Sciatic nerve (tissue), 2 donors: Measurements from ENCODE around the gene ZNF337. TPM values are rescaled to one million over a fixed set of nuclear protein-coding genes. Genes with fewer than 3 reads are reported as not detected.
A peak's percentile ranks its signal among the peaks of the same experiment; 100 is the strongest.
"Not testable (repeated sequence)": the region's sequence is repeated elsewhere in the genome, so short reads cannot be mapped to it uniquely, and the experiment has no call there.

ENCODE experiments used
- ATAC-seq: fragments of 200-7000 bp; cut with Tn5 transposase; one replicate; pipeline ENCODE4 v1.9.1; 2020; ENCODE audit warnings: mild to moderate bottlenecking, moderate library complexity
- DNase-seq: peaks from one replicate; pipeline ENCODE4 v3.0.0-alpha.2; 2020; ENCODE audit warnings: low spot score
- intact Hi-C: fragments of 100-400 bp; cut with DNase I; formaldehyde crosslinking; loops from one replicate; pipeline ENCODE4 v1.14.2; 2022
- total RNA-seq: library from RNA; stranded (reverse); fragmentation: NEBNext Ultra II Directional; extraction: Animal tissue kit (Norgen Biotek cat#: 25700); gene quantifications from one replicate; pipeline ENCODE4 v1.2.1, GENCODE V29; 2021
- donor health status: DM: no; HTN: no; CAD: no.
- donor health status: DM: no; HTN: no; CAD: no.

ZNF337 gene
- total RNA-seq, 1 donor from 2014 or later: 22.6 TPM

GRCh38 chr20:25699914-25700313 is 3.3 kb upstream of the ZNF337 start:
- intact Hi-C loops: no loop called here
- ATAC-seq: no peak
- DNase-seq: no peak

- intact Hi-C loops: no loop called here
- no peak for ATAC-seq
- no peak for DNase-seq
Measured at GRCh38 chr20:25697132-25697446, 436 bp upstream of the ZNF337 start.

GRCh38 chr20:25695532-25696370 is 902 bp downstream of the ZNF337 start:
- peak; percentile 25 for ATAC-seq
- intact Hi-C loops: no loop called here
- no peak for DNase-seq

DNA sequence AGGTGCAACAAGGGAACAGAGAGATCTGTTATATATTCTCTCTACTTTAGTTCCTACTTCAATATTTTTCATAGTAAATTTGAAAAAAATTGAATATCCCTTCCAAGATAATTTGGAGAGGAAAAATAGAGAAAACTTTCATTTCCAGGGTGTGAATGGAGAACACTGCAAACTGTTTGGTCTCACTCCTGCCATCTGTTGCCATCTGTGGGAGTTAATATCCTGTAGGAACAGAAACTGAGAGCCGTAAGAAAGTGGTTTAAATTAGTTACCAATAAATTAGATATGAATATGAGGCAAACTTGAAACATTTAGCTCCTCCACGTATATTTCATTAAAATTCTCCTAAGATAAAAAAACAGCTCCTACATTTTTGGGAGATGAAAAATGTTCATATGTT is 4.2 kb downstream of the ZNF337 start:
- intact Hi-C loops: no loop called here
- DNase-seq (no peak), ATAC-seq (no peak)

GRCh38 chr20:25690427-25690826 is 6.2 kb downstream of the ZNF337 start:
- ATAC-seq (no peak), DNase-seq (no peak)
- intact Hi-C loops: no loop called here

DNA sequence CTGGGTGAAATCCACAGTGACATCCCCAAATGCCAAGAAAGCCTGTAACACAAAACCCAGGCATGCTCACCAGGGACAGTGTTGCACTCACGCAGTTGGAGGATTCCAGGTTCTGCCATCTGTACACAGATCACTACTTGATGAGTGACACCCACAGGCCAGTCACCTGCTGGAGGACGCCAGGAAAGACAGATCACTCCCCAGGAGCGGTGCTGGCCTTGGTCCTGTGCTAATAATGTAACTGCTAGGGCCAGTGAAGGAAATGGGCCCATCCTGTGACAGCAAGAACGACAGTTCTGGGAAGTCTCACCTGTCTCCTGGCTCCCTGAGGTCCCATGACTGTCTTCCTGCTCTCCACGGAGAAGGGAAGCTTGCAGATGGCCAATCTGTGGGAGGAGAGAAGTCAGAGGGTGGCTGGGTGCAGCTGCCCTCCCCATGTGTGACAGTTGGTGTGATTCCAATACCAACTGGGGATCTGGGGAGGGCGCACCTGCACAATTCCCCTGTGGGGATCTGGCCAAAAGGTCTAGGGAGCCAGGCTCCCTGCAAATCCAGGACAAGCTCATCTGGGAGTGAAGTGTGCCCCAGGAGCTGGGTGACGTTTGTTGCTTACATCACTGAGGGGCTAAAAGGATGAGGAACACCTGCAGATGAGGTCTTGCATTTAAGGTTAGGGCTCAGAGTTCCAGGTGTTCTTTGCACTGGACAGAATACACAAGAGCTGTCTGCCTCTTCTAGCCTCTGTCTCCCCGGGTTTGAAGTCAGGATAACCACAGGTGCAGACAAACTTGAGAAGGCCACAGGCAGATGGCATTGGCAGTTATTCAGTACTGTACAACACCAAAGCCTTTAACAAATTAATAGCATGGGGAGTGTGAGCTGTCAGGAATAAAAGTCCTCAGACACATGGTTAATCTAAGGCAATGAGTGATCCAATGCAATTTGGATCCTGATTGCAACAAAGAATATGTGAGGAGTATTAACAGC is 10.3 kb downstream of the ZNF337 start:
- no peak for DNase-seq
- ATAC-seq: no peak
- intact Hi-C loops: no loop called here

DNA sequence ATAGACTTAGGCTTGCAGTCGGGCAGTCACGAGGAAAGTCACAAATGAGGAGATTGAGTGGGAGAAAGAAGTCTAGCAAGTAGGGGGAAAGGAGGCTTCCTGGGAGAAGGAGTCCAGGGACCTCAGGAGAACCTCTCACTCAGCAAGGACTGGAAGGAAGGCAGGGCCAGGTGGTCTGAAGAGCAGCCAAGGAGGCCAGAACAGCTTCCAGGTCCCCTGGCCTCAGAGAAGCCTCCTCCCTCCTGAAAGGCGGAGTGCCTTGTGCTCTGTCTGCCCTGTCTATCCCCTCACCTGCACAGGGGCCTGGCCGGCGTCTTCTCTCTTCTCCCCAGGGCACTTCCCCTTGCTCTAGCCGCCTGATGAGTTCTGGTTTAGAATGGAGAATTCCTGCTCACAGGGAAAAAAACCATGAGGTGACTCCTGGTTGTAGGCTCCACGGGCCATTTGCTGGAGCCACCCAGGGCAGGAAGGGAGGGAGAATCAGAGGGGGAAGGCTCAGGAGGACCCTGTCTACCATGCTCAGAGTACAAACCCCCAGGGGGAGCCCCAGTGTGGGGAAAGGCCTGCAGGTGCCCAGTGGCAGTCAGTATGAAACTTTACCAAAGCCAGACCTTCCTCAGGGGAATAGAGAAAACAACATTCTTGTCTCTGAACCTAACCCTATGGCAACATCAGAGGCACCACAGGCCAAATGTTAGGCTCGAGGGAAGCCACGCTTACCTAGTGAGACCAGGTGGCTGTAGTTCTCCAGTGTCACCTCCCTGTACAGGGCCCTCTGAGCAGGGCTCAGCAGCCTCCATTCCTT is 11.2 kb downstream of the ZNF337 start:
- ATAC-seq: no peak
- no peak for DNase-seq
- intact Hi-C loops: no loop called here

GRCh38 chr20:25683826-25684225 is 12.8 kb downstream of the ZNF337 start:
- intact Hi-C loops, ATAC-seq, DNase-seq: not testable (repeated sequence)

GRCh38 chr20:25683050-25683449 is 13.6 kb downstream of the ZNF337 start:
- no peak for ATAC-seq
- DNase-seq: no peak
- intact Hi-C loops: no loop called here

DNA sequence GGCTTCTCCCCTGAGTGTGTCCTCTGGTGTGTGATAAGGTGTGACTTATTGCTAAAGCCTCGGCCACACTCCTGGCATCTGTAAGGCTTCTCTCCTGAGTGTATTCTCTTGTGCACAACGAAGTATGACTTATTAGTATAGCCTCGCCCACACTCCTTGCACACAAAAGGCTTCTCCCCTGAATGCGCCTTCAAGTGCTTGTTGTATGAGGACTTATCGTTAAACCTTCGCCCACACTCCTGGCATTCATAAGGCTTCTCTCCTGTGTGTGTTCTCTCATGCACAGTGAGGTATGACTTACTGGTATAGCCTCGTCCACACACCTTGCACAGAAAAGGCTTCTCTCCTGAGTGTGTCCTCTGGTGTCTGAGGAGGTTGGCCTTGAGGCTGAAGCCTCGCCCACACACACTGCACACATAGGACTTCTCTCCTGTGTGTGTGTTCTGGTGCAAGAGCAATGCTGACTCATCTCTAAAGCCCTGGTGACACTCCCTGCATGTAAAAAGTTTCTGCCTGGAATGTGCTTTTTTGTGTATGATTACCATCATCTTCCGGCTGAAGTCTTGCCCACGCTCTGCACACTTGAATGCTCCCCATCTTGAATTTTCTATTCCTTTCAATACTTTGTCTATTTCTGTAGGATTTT is 20.4 kb downstream of the ZNF337 start:
- DNase-seq (no peak), ATAC-seq (no peak)
- intact Hi-C loops: no loop called here

GRCh38 chr20:25675161-25675560 is 21.5 kb downstream of the ZNF337 start:
- ATAC-seq: peak; percentile 48
- DNase-seq: no peak
- intact Hi-C loops: no loop called here

DNA sequence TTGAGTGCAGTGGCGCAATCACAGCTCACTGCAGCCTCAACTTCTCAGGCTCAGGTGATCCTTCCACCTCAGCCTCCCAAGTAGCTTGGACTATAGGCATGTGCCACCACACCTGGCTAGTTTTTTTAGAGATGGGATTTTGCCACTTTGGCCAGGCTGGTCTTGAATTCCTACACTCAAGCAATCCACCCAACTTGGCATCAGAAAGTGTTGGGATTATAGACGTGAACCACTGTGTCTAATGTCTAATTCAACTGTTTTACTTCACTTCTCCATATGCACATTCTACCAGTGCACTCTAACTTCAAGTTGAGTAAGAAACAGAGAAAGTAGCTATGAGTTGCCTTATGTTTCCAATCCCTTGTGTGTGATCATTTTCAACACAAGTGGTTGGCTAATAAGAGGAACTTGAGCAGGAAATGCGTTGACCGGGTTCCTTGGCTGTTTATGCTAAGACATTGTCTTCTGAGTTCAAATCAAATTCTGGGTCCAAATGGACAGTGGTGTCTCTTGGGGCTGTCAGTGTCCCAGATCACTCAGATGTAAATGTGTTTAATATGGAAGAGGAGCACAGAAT is 23.9 kb downstream of the ZNF337 start:
- no peak for ATAC-seq
- no peak for DNase-seq
- intact Hi-C loops: no loop called here

GRCh38 chr20:25669826-25670422 is 26.7 kb downstream of the ZNF337 start:
- DNase-seq (no peak), ATAC-seq (peak; percentile 41)
- intact Hi-C loops: no loop called here

DNA sequence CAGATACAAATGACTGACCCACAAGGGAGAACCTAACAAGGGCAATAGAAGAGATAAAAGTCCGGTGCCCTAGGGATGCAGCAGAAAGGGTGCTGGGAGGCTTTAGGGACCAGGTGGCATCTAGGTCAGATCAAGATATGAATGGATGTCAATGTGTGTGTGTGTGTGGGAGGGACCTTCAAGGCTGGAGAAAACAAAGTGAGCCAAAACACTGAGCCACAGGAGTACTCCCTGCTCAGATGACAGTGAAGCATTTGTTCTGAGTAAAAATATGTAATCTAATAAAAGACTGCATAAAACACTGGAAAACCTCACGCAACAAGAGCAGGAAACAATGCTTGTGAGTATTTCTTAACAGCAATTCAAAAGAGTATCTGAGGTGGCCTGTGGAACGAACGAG is 28.2 kb downstream of the ZNF337 start:
- intact Hi-C loops: no loop called here
- DNase-seq (no peak), ATAC-seq (no peak)

DNA sequence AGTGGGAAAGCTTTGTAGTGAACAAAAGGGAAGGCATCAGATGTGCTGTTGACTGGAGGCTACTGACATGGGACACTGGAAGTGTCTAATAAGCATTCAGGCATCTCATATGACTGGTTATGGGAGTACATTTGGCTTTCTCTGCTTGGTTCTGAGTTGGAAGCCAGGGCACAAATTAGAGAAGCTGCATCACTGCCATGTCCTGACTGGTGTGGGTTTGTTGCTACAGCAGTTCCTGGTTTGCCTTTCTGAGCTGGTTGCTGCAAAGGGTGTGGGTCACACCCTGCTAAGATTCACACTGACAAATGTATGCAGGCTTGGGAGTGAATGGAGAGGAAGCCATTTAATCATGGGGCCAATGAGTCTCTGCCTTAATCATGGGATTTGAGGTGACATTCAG is 36.7 kb downstream of the ZNF337 start:
- no peak for DNase-seq
- no peak for ATAC-seq
- intact Hi-C loops: no loop called here

DNA sequence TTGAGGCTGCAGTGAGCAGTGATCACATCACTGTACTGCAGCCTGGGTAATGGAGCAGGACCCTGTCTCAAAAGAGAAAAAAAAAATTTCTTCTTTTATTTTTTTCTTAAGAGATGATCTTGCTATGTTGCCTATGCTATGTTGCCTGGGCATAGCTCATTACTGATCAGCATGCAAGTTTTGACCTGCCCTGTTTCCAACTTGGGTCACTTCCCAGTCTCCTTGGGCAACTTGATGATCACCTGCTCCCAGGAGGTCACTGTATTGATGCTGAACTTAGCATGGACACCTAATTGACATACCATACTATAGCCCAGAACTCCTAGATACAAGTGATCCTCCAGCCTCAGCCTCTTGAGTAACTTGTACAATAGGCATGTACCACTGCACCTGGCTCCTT is 42.2 kb downstream of the ZNF337 start:
- DNase-seq (no peak), ATAC-seq (no peak)
- intact Hi-C loops: no loop called here

DNA sequence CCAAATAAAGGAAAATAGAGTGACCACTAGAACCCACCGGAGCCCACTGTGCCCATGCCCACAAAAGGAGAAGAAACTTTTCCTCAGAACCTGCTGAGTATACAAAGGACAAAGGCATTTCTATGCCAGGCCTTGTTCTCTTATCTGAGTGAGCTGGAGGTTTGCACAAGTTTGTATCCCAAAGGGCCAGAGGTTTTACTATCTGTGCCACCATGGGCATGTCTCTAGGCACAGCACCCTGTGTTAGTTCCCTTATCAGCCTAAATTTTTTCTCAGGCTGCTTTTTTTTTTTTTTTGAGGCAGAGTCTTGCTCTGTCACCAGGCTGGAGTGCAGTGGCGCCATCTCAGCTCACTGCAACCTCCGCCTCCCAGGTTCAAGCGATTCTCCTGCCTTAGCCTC is 43.8 kb downstream of the ZNF337 start:
- DNase-seq: not testable (repeated sequence)

DNA sequence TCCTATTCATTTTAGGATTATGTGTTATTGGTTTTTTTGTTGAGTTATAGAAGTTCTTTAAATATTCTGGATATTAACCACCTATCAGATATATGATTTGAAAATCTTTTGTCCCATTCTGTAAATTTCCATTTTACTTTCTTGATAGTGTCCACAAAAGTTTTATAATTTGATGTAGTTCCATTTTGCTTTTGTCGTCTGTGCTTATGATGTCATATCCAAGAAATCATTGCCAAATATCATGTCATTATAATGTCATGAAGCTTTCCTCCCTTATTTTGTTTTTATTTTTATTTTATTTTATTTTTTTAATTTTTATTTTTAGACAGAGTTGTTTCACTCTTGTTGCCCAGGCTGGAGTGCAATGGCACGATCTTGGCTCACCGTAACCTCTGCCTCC is 51.8 kb downstream of the ZNF337 start:
- no peak for ATAC-seq
- intact Hi-C loops: no loop called here

More for the DNA sequence above, 43.8 kb downstream of the ZNF337 start:
- intact Hi-C loops, ATAC-seq: not testable (repeated sequence)

More for the DNA sequence above, 51.8 kb downstream of the ZNF337 start:
- DNase-seq: no peak
